Stimulated activated CD4-positive, alpha-beta T cell treated with anti-CD3 and anti-CD28 coated beads, Interleukin-15, amount 100 ng/mL, for 1 hour (primary cell): Measurements from ENCODE around the gene HNRNPA2B1.
A peak's percentile ranks its signal among the peaks of the same experiment; 100 is the strongest.

Experiments
- DNase-seq, 2 donors: peaks; one replicate each; pipeline ENCODE4 v3.0.0-alpha.2; 2020; ENCODE audit warnings: low read depth in 1 of 2, low spot score in 1 of 2

The HNRNPA2B1 gene

DNA sequence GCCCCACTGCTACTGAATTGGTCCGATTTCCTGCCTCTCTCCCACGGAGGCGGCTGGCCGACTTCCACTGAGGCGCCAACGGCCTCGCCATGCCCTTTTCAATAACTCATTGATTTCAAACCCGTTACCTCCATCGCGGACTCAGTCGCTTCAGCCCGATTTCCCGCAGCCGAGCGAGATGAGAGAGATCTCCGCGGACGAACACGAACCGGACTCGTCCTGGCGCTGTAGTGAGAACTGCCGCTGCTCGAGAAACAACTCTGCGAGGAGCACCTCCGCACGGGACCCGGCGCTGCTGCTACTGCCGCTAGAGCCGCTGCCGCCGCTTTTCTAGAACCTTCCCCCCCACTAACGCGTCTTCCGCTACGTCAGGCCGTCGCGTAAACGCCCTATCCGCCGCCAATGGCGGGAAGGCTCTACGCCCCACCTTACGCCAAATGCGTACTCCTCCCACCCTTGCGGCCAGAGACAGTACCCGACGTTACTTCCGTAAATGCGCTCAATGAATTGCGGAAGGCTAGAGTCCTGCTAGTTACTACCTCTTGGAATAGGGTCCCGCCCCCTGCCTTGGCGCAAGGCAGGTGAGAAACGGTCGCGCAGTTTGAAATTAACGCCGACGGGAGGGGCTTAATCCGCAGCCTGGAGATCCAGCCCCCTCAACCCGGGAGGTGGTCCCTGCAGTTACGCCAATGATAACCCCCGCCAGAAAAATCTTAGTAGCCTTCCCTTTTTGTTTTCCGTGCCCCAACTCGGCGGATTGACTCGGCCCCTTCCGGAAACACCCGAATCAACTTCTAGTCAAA lies at the start of gene HNRNPA2B1:
Gene HNRNPA2B1 (minus strand): TSS at position 303 of the 803 bp plus-strand sequence. CDS start 169 bp downstream, at position 134.
- DNase-seq, result peak; percentile 95 to 96

- no peak for DNase-seq
Measured at GRCh38 chr7:26250239-26250638, 49.7 kb upstream of the HNRNPA2B1 start.

- no peak for DNase-seq
Measured at GRCh38 chr7:26245150-26245549, 44.6 kb upstream of the HNRNPA2B1 start.

DNA sequence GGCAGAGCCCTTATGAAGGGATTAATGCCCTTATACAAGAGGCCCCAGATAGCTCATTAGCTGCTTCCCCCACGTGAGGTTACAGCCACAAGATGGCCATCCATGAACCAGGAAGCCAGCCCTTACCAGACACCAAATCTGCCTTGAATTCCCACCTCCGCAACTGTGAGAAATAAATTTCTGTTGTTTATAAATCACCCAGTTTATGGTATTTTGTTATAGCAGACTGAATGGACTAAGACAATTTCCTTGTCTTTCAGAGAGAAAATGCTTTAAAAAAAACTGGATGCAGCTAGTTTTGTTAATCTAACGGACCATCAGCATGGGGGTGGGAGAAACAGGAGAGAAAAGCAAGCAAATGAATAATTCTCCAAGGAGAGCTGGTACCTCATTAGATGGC lies 37.5 kb upstream of the HNRNPA2B1 start:
- DNase-seq, result no peak

DNA sequence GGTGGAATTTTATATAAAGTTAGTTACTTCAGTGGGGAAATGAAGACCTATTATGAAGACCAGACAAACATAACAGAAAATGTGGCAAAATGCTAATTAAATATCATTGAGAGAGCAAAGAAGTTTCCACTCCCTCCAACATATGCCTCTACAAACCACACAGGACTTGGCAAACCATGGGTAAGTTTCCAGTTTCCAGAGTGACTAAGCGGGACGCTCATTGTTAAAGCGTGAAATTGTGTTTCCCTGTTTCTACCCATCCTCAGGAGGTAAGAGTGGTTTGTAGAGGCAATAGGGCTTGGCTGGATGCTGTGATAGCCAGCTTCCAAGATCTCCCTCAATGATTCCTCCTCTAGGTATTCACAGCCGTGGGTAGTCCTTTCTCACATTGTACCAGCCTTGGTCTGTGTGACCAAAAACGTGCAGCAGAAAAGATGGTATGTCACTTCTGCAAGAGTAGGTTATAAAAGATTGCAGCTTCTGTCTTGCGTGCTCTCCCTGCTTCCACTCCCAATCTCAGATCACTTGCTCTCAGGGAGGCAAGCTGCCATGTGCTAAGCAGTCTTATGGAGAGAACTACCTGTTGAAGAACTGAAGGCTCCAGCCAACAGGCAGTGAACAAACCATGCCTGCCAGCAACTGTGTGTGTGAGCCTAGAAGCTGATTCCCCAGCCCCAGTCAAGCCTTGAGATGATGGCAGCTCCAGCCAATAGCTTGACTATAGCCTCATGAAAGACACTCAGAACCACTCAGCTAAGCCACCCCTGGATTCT lies 36.7 kb upstream of the HNRNPA2B1 start:
- DNase-seq, result no peak

GRCh38 chr7:26233902-26234511 lies 33.5 kb upstream of the HNRNPA2B1 start:
- DNase-seq, result no peak

- DNase-seq, result no peak
Measured at GRCh38 chr7:26227987-26228386, 27.4 kb upstream of the HNRNPA2B1 start.

GRCh38 chr7:26224359-26224758 lies 23.8 kb upstream of the HNRNPA2B1 start:
- no peak for DNase-seq

- DNase-seq, result no peak
Measured at GRCh38 chr7:26216049-26216448, 15.5 kb upstream of the HNRNPA2B1 start.

- DNase-seq, result no peak
Measured at GRCh38 chr7:26213807-26214515, 13.4 kb upstream of the HNRNPA2B1 start.

GRCh38 chr7:26212921-26213718 lies 12.6 kb upstream of the HNRNPA2B1 start:
- no peak for DNase-seq

DNA sequence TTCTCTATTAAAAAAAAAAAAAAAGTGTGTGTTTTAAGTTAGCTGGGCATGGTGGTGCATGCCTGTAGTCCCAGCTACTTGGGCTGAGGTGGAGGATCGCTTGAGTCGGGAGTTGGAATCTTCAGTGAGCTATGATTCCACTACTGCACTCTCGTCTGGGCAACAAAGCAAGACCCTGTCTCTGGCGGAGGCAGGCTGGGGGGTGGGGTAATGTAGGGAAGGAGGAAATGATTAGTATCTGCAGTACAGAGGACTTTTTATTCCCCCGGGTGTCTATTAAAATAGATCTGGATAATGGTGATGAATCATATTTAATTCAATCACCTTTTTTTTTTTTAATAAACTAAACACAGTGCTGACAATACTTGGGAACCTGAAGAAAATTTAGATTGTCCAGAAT lies 7.5 kb upstream of the HNRNPA2B1 start:
- DNase-seq, result no peak

DNA sequence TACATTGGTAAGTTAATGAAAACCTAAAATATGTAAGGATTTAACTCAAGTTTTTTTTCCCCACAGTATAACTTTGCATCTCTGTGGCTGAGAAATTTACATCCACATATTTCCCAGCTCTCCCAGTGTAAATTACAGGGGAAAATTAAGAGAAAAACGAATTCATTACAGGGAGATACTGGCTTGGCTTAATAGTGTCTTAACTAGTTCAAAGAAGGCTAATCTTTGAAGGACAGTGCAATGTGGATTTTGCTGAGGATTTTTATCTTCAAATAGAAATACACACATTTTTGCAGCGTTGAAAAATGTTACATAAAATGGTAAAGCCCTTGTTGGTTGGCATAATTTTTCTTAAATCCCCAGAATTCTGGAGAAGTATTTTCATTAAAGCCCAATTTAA lies 2.5 kb upstream of the HNRNPA2B1 start:
- no peak for DNase-seq

DNA sequence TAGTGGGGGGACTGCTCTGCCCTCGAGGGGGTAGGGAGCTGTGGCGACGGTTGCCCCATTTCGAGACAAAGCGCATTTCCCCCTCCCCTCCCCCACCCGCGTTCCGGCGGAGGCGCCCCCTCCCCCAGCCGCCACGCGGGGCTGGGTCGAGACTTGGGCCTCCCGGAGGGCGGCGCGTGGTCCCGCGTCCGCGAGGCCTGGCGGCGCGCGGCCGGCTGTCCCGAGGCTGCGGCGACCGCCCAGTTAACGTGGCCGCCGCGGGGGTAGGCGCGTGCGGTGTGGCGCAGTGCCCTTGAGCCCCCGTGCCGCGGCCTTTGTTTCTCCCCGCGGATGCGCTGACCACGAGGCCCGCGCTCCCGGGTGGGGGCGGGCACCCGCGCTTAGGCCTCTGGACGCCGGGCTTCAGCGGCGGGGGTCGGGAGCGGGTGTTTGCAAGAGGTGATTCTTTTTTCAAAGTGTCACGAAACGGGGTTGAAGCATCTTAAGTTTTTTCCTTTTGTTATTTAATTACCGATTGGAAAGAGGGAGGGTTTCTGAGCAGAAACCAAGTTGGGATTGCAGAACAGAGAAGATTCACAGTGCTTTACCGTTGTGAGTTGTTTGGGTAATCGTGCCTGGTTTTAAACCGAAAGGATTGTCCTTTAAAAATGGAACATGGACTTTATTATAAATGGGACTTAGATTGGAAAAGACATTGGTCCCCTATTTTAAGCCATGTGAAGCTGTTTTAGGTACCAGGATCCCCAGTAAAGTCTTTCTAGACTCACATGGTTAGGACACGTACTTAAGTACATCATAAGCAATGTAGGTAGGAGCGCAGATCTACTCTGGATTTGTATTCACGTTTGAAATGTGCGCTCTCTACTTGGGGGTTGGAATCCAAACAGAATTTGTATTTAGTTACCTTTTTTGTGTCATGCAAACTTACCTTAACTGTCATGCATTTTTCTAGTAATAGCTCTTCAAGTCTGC lies 1.8 kb upstream of the HNRNPA2B1 start:
- peak; percentile 32 to 59 for DNase-seq

- peak; percentile 70 to 78 for DNase-seq
Measured at GRCh38 chr7:26201247-26202018, 887 bp upstream of the HNRNPA2B1 start, which contains the start of gene CBX3. Gene CBX3 (plus strand): TSS chr7:26201745. CDS start chr7:26202999, 1,254 bp downstream.

GRCh38 chr7:26200038-26200443 lies 505 bp downstream of the HNRNPA2B1 start:
- DNase-seq, result peak; percentile 59 to 63

GRCh38 chr7:26199301-26200037 lies 1.1 kb downstream of the HNRNPA2B1 start:
- DNase-seq, result peak; percentile 44 to 46

DNA sequence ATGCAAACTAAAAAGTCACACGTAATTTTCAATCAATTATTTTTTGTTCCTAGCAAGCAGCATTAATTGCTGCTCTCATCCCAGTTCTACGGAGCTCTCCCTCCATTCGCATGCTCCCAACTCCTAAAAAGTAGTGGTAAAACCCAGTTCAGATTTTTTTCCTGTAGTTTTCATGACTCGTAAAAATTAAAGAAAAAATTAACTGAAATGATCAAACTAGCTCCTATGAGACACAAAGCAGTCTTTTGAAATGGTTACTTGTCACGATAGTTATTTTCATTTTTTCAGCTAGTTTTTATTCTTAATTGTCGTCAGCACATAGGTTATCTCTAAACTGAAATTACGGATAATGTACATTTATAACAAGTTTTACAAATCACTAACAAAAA lies 1.8 kb downstream of the HNRNPA2B1 start:
- no peak for DNase-seq
